ENCODE measurements around the gene CTSD. TPM values are rescaled to one million over a fixed set of nuclear protein-coding genes. Genes with fewer than 3 reads are reported as not detected.

Gene CTSD
- total RNA-seq, 2 donors from 2014 or later: 427 to 1,049 TPM

DNA sequence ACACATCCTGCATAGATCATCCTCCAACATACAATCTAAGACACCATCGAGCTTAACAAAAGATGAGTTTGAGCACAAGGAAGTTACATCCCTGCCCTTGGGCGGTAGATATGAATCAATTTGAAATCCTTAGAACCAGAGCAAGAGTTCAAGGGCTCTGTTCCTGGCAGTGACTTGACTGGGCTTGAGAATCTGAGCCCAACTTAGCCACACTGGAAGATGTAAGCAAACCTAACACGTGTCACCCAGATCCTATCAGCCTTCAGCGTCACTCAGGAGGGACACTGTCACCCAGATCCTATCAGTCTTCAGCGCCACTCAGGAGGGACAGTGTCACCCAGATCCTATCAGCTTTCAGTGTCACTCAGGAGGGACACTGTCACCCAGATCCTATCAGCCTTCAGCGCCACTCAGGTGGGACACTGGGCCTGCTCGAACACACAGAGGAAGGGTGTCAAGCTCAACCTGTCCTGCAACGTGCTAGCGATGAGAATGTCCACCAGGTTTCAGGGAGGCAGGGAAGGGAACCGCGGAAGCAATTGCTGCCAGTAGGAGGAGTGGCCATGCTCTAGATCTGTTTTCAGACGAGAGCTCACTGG is 32.8 kb upstream of the CTSD start:
- ATAC-seq (ENCODE audit: insufficient number of reproducible peaks, low FRiP score, low read depth): no peak
- no peaks in the 10 kb centered on the region for H3K36me3 ChIP-seq
- no peak overlapping the region for H3K4me3 ChIP-seq
- no peak overlapping the region for H3K27ac ChIP-seq
- H3K9me3 ChIP-seq: no peaks in the 10 kb centered on the region
- no peaks in the 10 kb centered on the region for H3K27me3 ChIP-seq (replicated peaks; ENCODE audit: insufficient read depth)
- TF ChIP-seq, protein P1, sequence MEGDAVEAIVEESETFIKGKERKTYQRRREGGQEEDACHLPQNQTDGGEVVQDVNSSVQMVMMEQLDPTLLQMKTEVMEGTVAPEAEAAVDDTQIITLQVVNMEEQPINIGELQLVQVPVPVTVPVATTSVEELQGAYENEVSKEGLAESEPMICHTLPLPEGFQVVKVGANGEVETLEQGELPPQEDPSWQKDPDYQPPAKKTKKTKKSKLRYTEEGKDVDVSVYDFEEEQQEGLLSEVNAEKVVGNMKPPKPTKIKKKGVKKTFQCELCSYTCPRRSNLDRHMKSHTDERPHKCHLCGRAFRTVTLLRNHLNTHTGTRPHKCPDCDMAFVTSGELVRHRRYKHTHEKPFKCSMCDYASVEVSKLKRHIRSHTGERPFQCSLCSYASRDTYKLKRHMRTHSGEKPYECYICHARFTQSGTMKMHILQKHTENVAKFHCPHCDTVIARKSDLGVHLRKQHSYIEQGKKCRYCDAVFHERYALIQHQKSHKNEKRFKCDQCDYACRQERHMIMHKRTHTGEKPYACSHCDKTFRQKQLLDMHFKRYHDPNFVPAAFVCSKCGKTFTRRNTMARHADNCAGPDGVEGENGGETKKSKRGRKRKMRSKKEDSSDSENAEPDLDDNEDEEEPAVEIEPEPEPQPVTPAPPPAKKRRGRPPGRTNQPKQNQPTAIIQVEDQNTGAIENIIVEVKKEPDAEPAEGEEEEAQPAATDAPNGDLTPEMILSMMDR (IDR thresholded peaks at IDR 0.05): no peak
- H3K4me1 ChIP-seq (ENCODE audit: control insufficient read depth in 1 of 2, low read depth in 2 of 2): no peaks in the 10 kb centered on the region
- no peak for DNase-seq (ENCODE audit: low spot score)

DNA sequence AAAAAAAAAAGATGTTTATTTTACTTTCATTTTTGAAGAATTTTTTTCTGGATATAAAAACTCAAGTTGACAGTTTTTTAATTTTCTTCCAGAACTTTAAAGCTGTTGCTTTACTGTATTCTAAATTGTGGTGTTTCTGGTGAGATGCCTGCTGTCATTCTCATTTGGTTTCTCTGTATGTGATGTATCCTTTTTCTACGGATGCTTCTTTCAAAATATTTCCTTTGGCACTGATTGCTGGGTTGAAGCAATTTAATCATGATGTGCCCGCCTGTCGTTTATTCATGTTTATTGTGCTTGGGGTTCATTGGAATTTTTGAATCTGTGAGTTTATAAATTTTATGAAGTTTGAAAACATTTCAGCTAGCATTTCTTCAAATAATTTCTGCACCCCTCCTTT is 29.4 kb upstream of the CTSD start:
- Histone ChIP-seq H3K27me3 (replicated peaks; ENCODE audit: insufficient read depth) (no peaks in the 10 kb centered on the region), H3K4me1 (ENCODE audit: control insufficient read depth in 1 of 2, low read depth in 2 of 2) (no peaks in the 10 kb centered on the region), H3K36me3 (no peaks in the 10 kb centered on the region), H3K9me3 (no peaks in the 10 kb centered on the region), H3K4me3 (no peak overlapping the region), H3K27ac (no peak overlapping the region)
- ATAC-seq (ENCODE audit: insufficient number of reproducible peaks, low FRiP score, low read depth) (no peak), DNase-seq (ENCODE audit: low spot score) (no peak)
- TF ChIP-seq, protein P1 (IDR thresholded peaks at IDR 0.05): no peak

DNA sequence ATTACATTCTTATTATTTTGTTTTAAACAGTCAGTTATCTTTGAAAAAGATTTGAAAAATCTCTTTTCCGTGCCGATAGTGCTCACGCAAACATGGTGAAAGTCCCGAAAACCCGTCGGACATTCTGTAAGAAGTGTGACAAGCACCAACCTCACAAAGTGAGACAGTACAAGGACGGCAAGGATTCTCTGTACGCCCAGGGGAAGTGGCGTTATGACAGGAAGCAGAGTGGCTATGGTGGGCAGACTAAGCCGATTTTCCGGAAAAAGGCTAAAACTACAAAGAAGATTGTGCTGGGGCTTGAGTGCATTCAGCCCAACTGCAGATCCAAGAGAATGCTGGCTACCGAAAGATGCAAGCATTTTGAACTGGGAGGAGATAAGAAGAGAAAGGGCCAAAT is 28.7 kb upstream of the CTSD start:
- DNase-seq (ENCODE audit: low spot score): no peak
- no peaks in the 10 kb centered on the region for H3K27me3 ChIP-seq (replicated peaks; ENCODE audit: insufficient read depth)
- no peaks in the 10 kb centered on the region for H3K36me3 ChIP-seq
- H3K27ac ChIP-seq: no peak overlapping the region
- H3K4me1 ChIP-seq (ENCODE audit: control insufficient read depth in 1 of 2, low read depth in 2 of 2): no peaks in the 10 kb centered on the region
- H3K9me3 ChIP-seq: no peaks in the 10 kb centered on the region
- TF ChIP-seq, protein P1 (IDR thresholded peaks at IDR 0.05): no peak
- no peak for ATAC-seq (ENCODE audit: insufficient number of reproducible peaks, low FRiP score, low read depth)
- no peak overlapping the region for H3K4me3 ChIP-seq

DNA sequence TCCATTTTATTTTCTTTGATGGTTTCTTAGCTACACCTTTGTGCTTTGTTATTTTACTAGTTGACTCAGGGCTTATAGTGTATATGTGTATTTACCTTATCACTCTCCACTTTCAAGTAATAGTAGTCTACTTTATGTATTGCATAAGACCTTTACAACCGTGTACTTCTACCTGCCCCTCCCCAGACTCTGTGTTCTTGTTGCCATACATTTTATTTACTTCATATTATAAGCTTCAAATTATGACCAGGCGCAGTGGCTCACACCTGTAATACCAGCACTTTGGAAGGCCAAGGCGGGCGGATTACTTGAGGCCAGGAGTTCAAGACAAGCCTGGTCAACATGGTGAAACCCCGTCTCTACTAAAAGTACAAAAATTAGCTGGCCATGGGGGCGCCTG is 28.2 kb upstream of the CTSD start:
- no peak for ATAC-seq (ENCODE audit: insufficient number of reproducible peaks, low FRiP score, low read depth)

DNA sequence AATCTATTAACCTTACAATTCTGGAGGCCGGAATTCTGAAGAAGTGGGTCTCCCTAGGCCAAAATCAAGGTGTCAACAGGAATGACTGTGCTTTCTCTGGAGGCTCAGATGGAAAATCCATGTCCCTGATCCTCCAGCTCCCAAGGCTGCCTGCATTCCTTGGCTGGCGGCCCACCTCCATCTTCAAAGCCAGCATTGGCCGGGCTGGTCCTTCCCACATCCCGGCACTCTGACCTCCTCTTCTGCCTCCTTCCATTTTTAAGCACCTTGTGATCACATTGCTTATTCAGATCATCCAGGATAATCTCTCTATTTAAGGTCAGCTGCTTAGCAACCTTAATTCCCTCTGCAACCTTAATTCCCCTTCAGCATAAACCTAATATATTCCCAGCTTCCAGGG is 22.7 kb upstream of the CTSD start:
- TF ChIP-seq, protein P1 (IDR thresholded peaks at IDR 0.05): no peak
- no peak for DNase-seq (ENCODE audit: low spot score)
- Histone ChIP-seq H3K36me3 (no peaks in the 10 kb centered on the region), H3K9me3 (no peaks in the 10 kb centered on the region), H3K4me1 (ENCODE audit: control insufficient read depth in 1 of 2, low read depth in 2 of 2) (no peaks in the 10 kb centered on the region), H3K27ac (no peak overlapping the region), H3K27me3 (replicated peaks; ENCODE audit: insufficient read depth) (no peaks in the 10 kb centered on the region), H3K4me3 (no peak overlapping the region)
- ATAC-seq (ENCODE audit: insufficient number of reproducible peaks, low FRiP score, low read depth): no peak

More for the DNA sequence above, 28.2 kb upstream of the CTSD start:
- no peak overlapping the region for H3K4me3 ChIP-seq
- H3K36me3 ChIP-seq: no peaks in the 10 kb centered on the region
- H3K27me3 ChIP-seq (replicated peaks; ENCODE audit: insufficient read depth): no peaks in the 10 kb centered on the region
- H3K4me1 ChIP-seq (ENCODE audit: control insufficient read depth in 1 of 2, low read depth in 2 of 2): no peaks in the 10 kb centered on the region
- no peak for DNase-seq (ENCODE audit: low spot score)
- TF ChIP-seq, protein P1 (IDR thresholded peaks at IDR 0.05): no peak
- H3K27ac ChIP-seq: no peak overlapping the region
- no peaks in the 10 kb centered on the region for H3K9me3 ChIP-seq
